GM12892 (cell line): ENCODE results near the gene BCL2L11.

Experiments
- POLR2A ChIP-seq: IDR thresholded peaks from 2 replicates; pipeline ENCODE4 v1.6.1; 2011; ENCODE audit warnings: low read depth, low read length, control low read depth
- POLR2AphosphoS5 ChIP-seq: IDR thresholded peaks from 2 replicates; pipeline ENCODE4 v1.6.1; 2011; ENCODE audit warnings: low read depth, low read length, control low read depth
- TAF1 ChIP-seq: IDR thresholded peaks from 2 replicates; pipeline ENCODE4 v1.6.1; 2011; ENCODE audit warnings: low read depth, mild to moderate bottlenecking, control low read depth, low read length, borderline replicate concordance

- TF ChIP-seq POLR2A: no peak
- TF ChIP-seq POLR2AphosphoS5: no peak
- TF ChIP-seq TAF1: no peak
Measured at GRCh38 chr2:111176388-111176787, 55.7 kb downstream of the BCL2L11 start.
